Liver (tissue), 9 donors: ENCODE measurements around the gene REPS1. TPM values are rescaled to one million over a fixed set of nuclear protein-coding genes. Genes with fewer than 3 reads are reported as not detected.

Source experiments
- DNase-seq: peaks from one replicate; pipeline ENCODE4 v3.0.0-alpha.2; 2017; ENCODE audit warnings: low spot score
- H3K27ac ChIP-seq, 2 donors: one replicate each; pipeline ENCODE4 v1.7.0; 2013; ENCODE audit warnings: inconsistent platforms in 2 of 2, low read length in 2 of 2, control low read depth in 1 of 2, low read depth in 1 of 2, mild to moderate bottlenecking in 1 of 2
- H3K27me3 ChIP-seq, 4 donors: one replicate each; pipeline versions ENCODE4 v1.6.1 to v1.7.0; 2013; ENCODE audit warnings: low read length in 3 of 4, inconsistent platforms in 1 of 4, mild to moderate bottlenecking in 1 of 4, moderate library complexity in 1 of 4; ENCODE audit not compliant: control insufficient read depth in 4 of 4, insufficient read depth in 4 of 4
- H3K36me3 ChIP-seq, 4 donors: one replicate each; pipeline versions ENCODE4 v1.6.1 to v1.7.0; 2013; ENCODE audit warnings: low read length in 3 of 4, mild to moderate bottlenecking in 3 of 4, low read depth in 1 of 4, moderate library complexity in 1 of 4; ENCODE audit not compliant: control insufficient read depth in 4 of 4, insufficient read depth in 3 of 4
- H3K4me1 ChIP-seq, 4 donors: one replicate each; pipeline versions ENCODE4 v1.6.1 to v1.7.0; 2013; ENCODE audit warnings: low read length in 3 of 4, mild to moderate bottlenecking in 3 of 4, moderate library complexity in 1 of 4; ENCODE audit not compliant: control insufficient read depth in 4 of 4, insufficient read depth in 4 of 4
- H3K4me3 ChIP-seq, 3 donors: one replicate each; pipeline versions ENCODE4 v1.6.1 to v1.7.0; 2013; ENCODE audit warnings: low read length in 3 of 3, control low read depth in 1 of 3, low read depth in 1 of 3, mild to moderate bottlenecking in 1 of 3
- H3K9ac ChIP-seq, 2 donors: one replicate each; pipeline ENCODE4 v1.7.0; 2013; ENCODE audit warnings: low read length in 2 of 2, mild to moderate bottlenecking in 2 of 2, moderate library complexity in 2 of 2, control low read depth in 1 of 2, low read depth in 1 of 2
- H3K9me3 ChIP-seq, 4 donors: one replicate each; pipeline versions ENCODE4 v1.6.1 to v1.7.0; 2013; ENCODE audit warnings: low read length in 3 of 4; ENCODE audit not compliant: control insufficient read depth in 4 of 4
- ATF3 ChIP-seq: IDR thresholded peaks from 2 replicates; pipeline ENCODE4 v1.6.1; 2016; ENCODE audit warnings: antibody characterized with exemption
- EGR1 ChIP-seq, 2 donors: IDR thresholded peaks; 2 replicates each; pipeline ENCODE4 v1.6.1; 2016 to 2018; ENCODE audit warnings: antibody characterized with exemption in 2 of 2, low read depth in 2 of 2
- FOXA1 ChIP-seq: IDR thresholded peaks from 2 replicates; pipeline ENCODE4 v1.6.1; 2016; ENCODE audit warnings: antibody characterized with exemption
- FOXA2 ChIP-seq: IDR thresholded peaks from 2 replicates; pipeline ENCODE4 v1.6.1; 2016; ENCODE audit warnings: antibody characterized with exemption
- GABPA ChIP-seq, 2 donors: IDR thresholded peaks in 1 of 2; conservative IDR thresholded peaks in 1 of 2; 2 replicates each; pipeline ENCODE4 v1.6.1; 2016; ENCODE audit warnings: antibody characterized with exemption in 2 of 2, mild to moderate bottlenecking in 1 of 2, moderate library complexity in 1 of 2
- HNF4A ChIP-seq, 2 donors: conservative IDR thresholded peaks; 2 replicates each; pipeline ENCODE4 v1.6.1; 2016; ENCODE audit warnings: antibody characterized with exemption in 2 of 2, mild to moderate bottlenecking in 2 of 2
- HNF4G ChIP-seq: IDR thresholded peaks from 2 replicates; pipeline ENCODE4 v1.6.1; 2016; ENCODE audit warnings: antibody characterized with exemption
- JUND ChIP-seq, 2 donors: IDR thresholded peaks; 2 replicates each; pipeline ENCODE4 v1.6.1; 2016; ENCODE audit warnings: antibody characterized with exemption in 2 of 2
- NR2F2 ChIP-seq: IDR thresholded peaks from 2 replicates; pipeline ENCODE4 v1.6.1; 2016; ENCODE audit warnings: antibody characterized with exemption
- RAD21 ChIP-seq, 2 donors: IDR thresholded peaks; 2 replicates each; pipeline ENCODE4 v1.6.1; 2016; ENCODE audit warnings: antibody characterized with exemption in 2 of 2, mild to moderate bottlenecking in 2 of 2
- REST ChIP-seq: IDR thresholded peaks from 2 replicates; pipeline ENCODE4 v1.6.1; 2016; ENCODE audit warnings: antibody characterized with exemption, mild to moderate bottlenecking
- RXRA ChIP-seq, 2 donors: IDR thresholded peaks; 2 replicates each; pipeline ENCODE4 v1.6.1; 2017 to 2018; ENCODE audit warnings: antibody characterized with exemption in 2 of 2, mild to moderate bottlenecking in 1 of 2
- SP1 ChIP-seq: IDR thresholded peaks from 2 replicates; pipeline ENCODE4 v1.6.1; 2018; ENCODE audit warnings: antibody characterized with exemption, mild to moderate bottlenecking
- TAF1 ChIP-seq: conservative IDR thresholded peaks from 2 replicates; pipeline ENCODE4 v1.6.1; 2016; ENCODE audit warnings: antibody characterized with exemption, mild to moderate bottlenecking
- YY1 ChIP-seq: IDR thresholded peaks from 2 replicates; pipeline ENCODE4 v1.6.1; 2016; ENCODE audit warnings: antibody characterized with exemption, mild to moderate bottlenecking
- WGBS: extraction: QIAGEN DNeasy Blood & Tissue Kit; methylation state at CpG from one replicate; pipeline ENCODE4 v1.1.7; 2013; 5-methylcytosine and 5-hydroxymethylcytosine counted together
- polyA plus RNA-seq, 2 donors: library from polyadenylated mRNA; stranded (reverse) in 1 of 2; unstranded in 1 of 2; fragments of 200-250 nt in 1 of 2; fragments of >200 nt in 1 of 2; fragmentation: Nextera tagmentation in 1 of 2; extraction: Ambion mirVana in 1 of 2; gene quantifications; one replicate each; pipeline versions ENCODE4 v1.2.1 to v1.2.3, GENCODE V29; 2013 to 2015
- total RNA-seq, 2 donors: library from RNA; depleted of rRNA; stranded (reverse); fragments of >200 nt; gene quantifications; one replicate each; pipeline ENCODE4 v1.2.3, GENCODE V29; 2014
- TF ChIP-seq, protein P1 (sequence below): IDR thresholded peaks from 2 replicates; pipeline ENCODE4 v1.6.1; 2016; ENCODE audit warnings: antibody characterized with exemption
- TF ChIP-seq, protein P2 (sequence below): fragments of 150-350 bp; IDR thresholded peaks from 2 replicates; pipeline ENCODE4 v1.5.1; 2017; ENCODE audit warnings: improper control_type of control experiment, low read depth, low read length; ENCODE audit not compliant: missing input control
- donor health status: healthy.
- donor health status: healthy.
- donor health status: healthy.
- donor health status: healthy.
- donor health status: healthy.

The REPS1 gene
- total and polyA plus RNA-seq, 4 donors = 12.3 to 46.4 (median 21.1) TPM

GRCh38 chr6:139017227-139017626 is 29.2 kb upstream of the REPS1 start (continued):
- TF ChIP-seq, protein P1, sequence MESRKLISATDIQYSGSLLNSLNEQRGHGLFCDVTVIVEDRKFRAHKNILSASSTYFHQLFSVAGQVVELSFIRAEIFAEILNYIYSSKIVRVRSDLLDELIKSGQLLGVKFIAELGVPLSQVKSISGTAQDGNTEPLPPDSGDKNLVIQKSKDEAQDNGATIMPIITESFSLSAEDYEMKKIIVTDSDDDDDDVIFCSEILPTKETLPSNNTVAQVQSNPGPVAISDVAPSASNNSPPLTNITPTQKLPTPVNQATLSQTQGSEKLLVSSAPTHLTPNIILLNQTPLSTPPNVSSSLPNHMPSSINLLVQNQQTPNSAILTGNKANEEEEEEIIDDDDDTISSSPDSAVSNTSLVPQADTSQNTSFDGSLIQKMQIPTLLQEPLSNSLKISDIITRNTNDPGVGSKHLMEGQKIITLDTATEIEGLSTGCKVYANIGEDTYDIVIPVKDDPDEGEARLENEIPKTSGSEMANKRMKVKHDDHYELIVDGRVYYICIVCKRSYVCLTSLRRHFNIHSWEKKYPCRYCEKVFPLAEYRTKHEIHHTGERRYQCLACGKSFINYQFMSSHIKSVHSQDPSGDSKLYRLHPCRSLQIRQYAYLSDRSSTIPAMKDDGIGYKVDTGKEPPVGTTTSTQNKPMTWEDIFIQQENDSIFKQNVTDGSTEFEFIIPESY = no peak
- TF ChIP-seq SP1 (peak; percentile 79), EGR1 (IDR thresholded peaks at IDR 0.05; ENCODE audit: low read depth in 2 of 2) (no peak), NR2F2 (peak; percentile 53), RAD21 (IDR thresholded peaks at IDR 0.05) (peak; percentile 22 to 48), YY1 (peak; percentile 28), FOXA1 (peak; percentile 13)

DNA sequence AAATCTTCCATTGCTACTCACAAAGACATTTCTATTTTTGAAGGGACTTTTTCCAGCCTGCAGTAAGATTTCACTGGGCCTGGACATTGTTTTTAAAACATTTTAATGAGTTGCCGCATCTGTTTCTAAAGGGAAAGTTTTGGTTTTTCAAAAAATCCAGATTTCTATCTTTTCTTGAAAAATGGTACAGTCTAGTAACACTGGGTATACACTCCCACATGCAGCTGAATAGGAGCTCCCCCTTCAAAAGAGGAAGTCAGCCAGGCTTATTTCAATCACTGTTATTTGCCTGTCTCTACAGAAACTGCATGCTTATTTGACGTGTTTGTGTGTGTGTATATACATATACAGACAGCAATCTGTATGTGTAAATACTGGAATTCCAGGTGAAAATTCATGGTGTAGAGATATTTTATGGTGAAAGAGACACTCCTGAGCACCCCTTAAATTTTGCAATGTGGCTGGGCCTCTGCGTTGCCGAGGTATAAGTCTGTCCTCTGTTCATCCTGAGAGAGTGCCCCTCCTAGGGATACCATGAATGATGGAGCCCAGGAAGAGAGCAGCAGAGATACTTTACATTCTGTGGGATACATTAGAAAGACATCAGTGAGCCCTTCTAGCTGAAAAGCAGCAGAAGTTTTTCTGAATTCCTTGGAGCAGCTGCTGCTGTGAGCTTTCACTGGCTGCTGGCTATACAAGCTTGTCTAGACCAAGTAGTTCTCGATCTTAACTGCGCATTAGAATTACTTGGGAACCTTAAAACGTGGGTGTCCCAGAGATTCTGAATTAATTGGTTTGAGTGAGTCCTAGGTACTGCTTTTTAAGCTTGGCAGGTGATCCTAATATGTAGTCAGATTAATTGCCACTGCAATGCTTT is 28.5 kb upstream of the REPS1 start:
- peak overlapping the region in 1 of 2 donors; percentile 43 for H3K9ac ChIP-seq
- peak overlapping the region; percentile 21 to 53 for H3K27ac ChIP-seq
- no peaks in the 10 kb centered on the region for H3K36me3 ChIP-seq
- H3K9me3 ChIP-seq = no peaks in the 10 kb centered on the region
- no peaks in the 10 kb centered on the region for H3K27me3 ChIP-seq
- no peak for DNase-seq
- H3K4me1 ChIP-seq = peaks cover 12 to 60% (median 50%) of the 10 kb centered on the region in 4 donors
- TF ChIP-seq RXRA (IDR thresholded peaks at IDR 0.05) (no peak), ATF3 (no peak), JUND (IDR thresholded peaks at IDR 0.05) (no peak), EGR1 (IDR thresholded peaks at IDR 0.05; ENCODE audit: low read depth in 2 of 2) (no peak), FOXA1 (no peak), FOXA2 (no peak), HNF4G (no peak), TAF1 (no peak)
- TF ChIP-seq, protein P2, sequence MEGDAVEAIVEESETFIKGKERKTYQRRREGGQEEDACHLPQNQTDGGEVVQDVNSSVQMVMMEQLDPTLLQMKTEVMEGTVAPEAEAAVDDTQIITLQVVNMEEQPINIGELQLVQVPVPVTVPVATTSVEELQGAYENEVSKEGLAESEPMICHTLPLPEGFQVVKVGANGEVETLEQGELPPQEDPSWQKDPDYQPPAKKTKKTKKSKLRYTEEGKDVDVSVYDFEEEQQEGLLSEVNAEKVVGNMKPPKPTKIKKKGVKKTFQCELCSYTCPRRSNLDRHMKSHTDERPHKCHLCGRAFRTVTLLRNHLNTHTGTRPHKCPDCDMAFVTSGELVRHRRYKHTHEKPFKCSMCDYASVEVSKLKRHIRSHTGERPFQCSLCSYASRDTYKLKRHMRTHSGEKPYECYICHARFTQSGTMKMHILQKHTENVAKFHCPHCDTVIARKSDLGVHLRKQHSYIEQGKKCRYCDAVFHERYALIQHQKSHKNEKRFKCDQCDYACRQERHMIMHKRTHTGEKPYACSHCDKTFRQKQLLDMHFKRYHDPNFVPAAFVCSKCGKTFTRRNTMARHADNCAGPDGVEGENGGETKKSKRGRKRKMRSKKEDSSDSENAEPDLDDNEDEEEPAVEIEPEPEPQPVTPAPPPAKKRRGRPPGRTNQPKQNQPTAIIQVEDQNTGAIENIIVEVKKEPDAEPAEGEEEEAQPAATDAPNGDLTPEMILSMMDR = no peak
- 63% methylated on average over 7 of the region's 7 CpGs for WGBS
- H3K4me3 ChIP-seq = no peak overlapping the region

- no peaks in the 10 kb centered on the region for H3K36me3 ChIP-seq
- WGBS = 36% methylated on average over 3 of the region's 3 CpGs
- no peaks in the 10 kb centered on the region for H3K27me3 ChIP-seq
- no peaks in the 10 kb centered on the region for H3K9me3 ChIP-seq
- H3K9ac ChIP-seq = no peak overlapping the region
- no peak overlapping the region for H3K4me3 ChIP-seq
- H3K27ac ChIP-seq = peak overlapping the region; percentile 4 to 53
- no peak for DNase-seq
- peaks cover 9 to 72% (median 58%) of the 10 kb centered on the region in 4 donors for H3K4me1 ChIP-seq
- TF ChIP-seq EGR1 (IDR thresholded peaks at IDR 0.05; ENCODE audit: low read depth in 2 of 2) = peak; percentile 27 to 76
- TF ChIP-seq NR2F2 = no peak
- peak in 1 of 2 donors; percentile 44 for TF ChIP-seq GABPA (IDR thresholded peaks at IDR 0.05 in 1 of 2, conservative IDR thresholded peaks at IDR 0.05 in 1 of 2)
- TF ChIP-seq FOXA2 = peak; percentile 71
- TF ChIP-seq RXRA (IDR thresholded peaks at IDR 0.05) = peak; percentile 90 to 92
- peak; percentile 53 to 61 for TF ChIP-seq RAD21 (IDR thresholded peaks at IDR 0.05)
- TF ChIP-seq REST = peak; percentile 69
- peak; percentile 47 for TF ChIP-seq ATF3
- TF ChIP-seq TAF1 = peak; percentile 81
- TF ChIP-seq HNF4G = peak; percentile 53
- TF ChIP-seq HNF4A (conservative IDR thresholded peaks at IDR 0.05) = peak; percentile 91 to 94
- TF ChIP-seq, protein P1 = peak; percentile 91
These were observed 26.9 kb upstream of the REPS1 start for GRCh38 chr6:139014945-139015344.
